ENCODE measurements around the gene RUSC1. TPM values are rescaled to one million over a fixed set of nuclear protein-coding genes. Genes with fewer than 3 reads are reported as not detected.

The RUSC1 gene
- total RNA-seq, 1 experiment from 2014 or later = 68.8 TPM

DNA sequence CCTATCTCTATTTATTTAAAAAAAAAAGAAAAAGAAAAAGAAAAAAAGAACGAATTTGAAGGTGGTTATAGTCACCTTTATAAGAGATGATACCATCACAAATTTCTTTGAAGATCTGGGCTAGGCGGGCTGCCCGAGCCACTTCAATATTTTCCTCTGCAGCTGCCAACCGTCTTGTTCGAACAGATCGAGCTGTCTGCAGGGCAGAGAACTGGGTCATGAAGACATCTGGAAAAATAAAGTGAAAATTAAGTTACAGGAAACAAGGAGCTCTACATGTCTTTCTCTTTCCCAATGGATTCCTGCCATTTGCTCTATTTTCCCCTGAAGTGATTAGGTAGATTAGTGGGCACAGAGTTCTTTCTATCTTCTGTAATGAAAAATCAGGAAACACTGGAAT lies 31.9 kb downstream of the RUSC1 start:
- Mint-ChIP-seq H3K27me3 (ENCODE audit: low read depth) (no peaks in the 10 kb centered on the region), H3K9me3 (no peaks in the 10 kb centered on the region), H3K27ac (no peak overlapping the region), H3K36me3 (peaks cover 60% of the 10 kb centered on the region), H3K4me3 (no peak overlapping the region), H3K4me1 (no peaks in the 10 kb centered on the region)
- CTCF ChIA-PET = no interaction called here
- DNase-seq (ENCODE audit: low spot score) = no peak
- POLR2A ChIA-PET = interaction anchor here (0.7 kb wide), 1 partner anchor 146 kb away, joined by 8 read pairs; no protein-coding TSS in a partner anchor
- TF ChIP-seq CREB1 (CRISPR knock-in tag; IDR thresholded peaks at IDR 0.05) = no peak
- TF ChIP-seq GABPB1 (CRISPR knock-in tag; IDR thresholded peaks at IDR 0.05) = no peak
- TF ChIP-seq, protein P1, sequence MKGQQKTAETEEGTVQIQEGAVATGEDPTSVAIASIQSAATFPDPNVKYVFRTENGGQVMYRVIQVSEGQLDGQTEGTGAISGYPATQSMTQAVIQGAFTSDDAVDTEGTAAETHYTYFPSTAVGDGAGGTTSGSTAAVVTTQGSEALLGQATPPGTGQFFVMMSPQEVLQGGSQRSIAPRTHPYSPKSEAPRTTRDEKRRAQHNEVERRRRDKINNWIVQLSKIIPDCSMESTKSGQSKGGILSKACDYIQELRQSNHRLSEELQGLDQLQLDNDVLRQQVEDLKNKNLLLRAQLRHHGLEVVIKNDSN (CRISPR knock-in tag; IDR thresholded peaks at IDR 0.05) = no peak
- TF ChIP-seq, protein P2, sequence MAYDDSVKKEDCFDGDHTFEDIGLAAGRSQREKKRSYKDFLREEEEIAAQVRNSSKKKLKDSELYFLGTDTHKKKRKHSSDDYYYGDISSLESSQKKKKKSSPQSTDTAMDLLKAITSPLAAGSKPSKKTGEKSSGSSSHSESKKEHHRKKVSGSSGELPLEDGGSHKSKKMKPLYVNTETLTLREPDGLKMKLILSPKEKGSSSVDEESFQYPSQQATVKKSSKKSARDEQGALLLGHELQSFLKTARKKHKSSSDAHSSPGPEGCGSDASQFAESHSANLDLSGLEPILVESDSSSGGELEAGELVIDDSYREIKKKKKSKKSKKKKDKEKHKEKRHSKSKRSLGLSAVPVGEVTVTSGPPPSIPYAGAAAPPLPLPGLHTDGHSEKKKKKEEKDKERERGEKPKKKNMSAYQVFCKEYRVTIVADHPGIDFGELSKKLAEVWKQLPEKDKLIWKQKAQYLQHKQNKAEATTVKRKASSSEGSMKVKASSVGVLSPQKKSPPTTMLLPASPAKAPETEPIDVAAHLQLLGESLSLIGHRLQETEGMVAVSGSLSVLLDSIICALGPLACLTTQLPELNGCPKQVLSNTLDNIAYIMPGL (CRISPR knock-in tag; IDR thresholded peaks at IDR 0.05) = no peak
- TF ChIP-seq PRRX2 (CRISPR knock-in tag; IDR thresholded peaks at IDR 0.05) = no peak
- TF ChIP-seq, protein P3, sequence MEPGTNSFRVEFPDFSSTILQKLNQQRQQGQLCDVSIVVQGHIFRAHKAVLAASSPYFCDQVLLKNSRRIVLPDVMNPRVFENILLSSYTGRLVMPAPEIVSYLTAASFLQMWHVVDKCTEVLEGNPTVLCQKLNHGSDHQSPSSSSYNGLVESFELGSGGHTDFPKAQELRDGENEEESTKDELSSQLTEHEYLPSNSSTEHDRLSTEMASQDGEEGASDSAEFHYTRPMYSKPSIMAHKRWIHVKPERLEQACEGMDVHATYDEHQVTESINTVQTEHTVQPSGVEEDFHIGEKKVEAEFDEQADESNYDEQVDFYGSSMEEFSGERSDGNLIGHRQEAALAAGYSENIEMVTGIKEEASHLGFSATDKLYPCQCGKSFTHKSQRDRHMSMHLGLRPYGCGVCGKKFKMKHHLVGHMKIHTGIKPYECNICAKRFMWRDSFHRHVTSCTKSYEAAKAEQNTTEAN (CRISPR knock-in tag; IDR thresholded peaks at IDR 0.05) = no peak
- TF ChIP-seq ETV6 (CRISPR knock-in tag; IDR thresholded peaks at IDR 0.05) = no peak
- TF ChIP-seq, protein P4, sequence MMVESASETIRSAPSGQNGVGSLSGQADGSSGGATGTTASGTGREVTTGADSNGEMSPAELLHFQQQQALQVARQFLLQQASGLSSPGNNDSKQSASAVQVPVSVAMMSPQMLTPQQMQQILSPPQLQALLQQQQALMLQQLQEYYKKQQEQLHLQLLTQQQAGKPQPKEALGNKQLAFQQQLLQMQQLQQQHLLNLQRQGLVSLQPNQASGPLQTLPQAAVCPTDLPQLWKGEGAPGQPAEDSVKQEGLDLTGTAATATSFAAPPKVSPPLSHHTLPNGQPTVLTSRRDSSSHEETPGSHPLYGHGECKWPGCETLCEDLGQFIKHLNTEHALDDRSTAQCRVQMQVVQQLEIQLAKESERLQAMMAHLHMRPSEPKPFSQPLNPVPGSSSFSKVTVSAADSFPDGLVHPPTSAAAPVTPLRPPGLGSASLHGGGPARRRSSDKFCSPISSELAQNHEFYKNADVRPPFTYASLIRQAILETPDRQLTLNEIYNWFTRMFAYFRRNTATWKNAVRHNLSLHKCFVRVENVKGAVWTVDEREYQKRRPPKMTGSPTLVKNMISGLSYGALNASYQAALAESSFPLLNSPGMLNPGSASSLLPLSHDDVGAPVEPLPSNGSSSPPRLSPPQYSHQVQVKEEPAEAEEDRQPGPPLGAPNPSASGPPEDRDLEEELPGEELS (CRISPR knock-in tag; IDR thresholded peaks at IDR 0.05) = no peak
- no peak for TF ChIP-seq NFATC4 (CRISPR knock-in tag; IDR thresholded peaks at IDR 0.05)
- no peak for TF ChIP-seq ZNF396 (CRISPR knock-in tag; IDR thresholded peaks at IDR 0.05; ENCODE audit: borderline replicate concordance)
- TF ChIP-seq, protein P5, sequence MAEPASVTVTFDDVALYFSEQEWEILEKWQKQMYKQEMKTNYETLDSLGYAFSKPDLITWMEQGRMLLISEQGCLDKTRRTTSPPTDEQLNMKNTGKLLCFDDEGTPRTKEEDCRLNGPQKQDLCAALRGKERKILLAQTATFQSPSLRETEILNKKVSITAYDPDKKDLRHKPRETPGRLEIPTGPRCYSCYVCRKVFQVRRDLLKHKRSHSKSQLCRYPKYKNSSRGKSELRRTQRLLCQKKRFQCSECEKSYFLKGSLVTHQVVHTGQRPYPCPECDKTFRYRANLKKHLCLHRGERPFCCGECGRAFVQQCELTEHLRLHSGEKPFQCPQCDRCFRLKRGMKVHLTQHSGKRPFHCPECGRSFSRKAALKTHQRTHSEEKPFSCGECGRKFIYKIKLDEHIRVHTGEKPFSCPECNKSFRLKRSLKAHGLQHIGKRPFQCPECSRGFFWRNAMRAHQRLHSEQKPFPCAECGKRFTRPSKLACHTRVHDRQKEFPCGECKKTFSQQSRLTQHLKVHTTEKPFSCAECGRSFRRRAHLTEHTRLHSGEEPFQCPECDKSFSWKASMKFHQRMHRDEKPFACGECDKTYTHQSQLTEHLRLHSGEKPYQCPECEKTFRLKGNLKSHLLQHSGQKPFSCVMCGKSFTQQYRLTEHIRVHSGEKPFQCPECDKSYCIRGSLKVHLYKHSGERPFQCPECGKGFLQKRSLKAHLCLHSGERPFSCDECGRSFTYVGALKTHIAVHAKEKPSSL (CRISPR knock-in tag; conservative IDR thresholded peaks at IDR 0.05) = no peak
- TF ChIP-seq SP1 (CRISPR knock-in tag; conservative IDR thresholded peaks at IDR 0.05) = no peak
- TF ChIP-seq ZNF219 (CRISPR knock-in tag; IDR thresholded peaks at IDR 0.05; ENCODE audit: borderline replicate concordance) = no peak
- TF ChIP-seq, protein P6, sequence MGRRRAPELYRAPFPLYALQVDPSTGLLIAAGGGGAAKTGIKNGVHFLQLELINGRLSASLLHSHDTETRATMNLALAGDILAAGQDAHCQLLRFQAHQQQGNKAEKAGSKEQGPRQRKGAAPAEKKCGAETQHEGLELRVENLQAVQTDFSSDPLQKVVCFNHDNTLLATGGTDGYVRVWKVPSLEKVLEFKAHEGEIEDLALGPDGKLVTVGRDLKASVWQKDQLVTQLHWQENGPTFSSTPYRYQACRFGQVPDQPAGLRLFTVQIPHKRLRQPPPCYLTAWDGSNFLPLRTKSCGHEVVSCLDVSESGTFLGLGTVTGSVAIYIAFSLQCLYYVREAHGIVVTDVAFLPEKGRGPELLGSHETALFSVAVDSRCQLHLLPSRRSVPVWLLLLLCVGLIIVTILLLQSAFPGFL (CRISPR knock-in tag; IDR thresholded peaks at IDR 0.05; ENCODE audit: borderline replicate concordance) = no peak
- no peak for TF ChIP-seq EMX1 (CRISPR knock-in tag; IDR thresholded peaks at IDR 0.05)
- TF ChIP-seq KAT7 (CRISPR knock-in tag; IDR thresholded peaks at IDR 0.05; ENCODE audit: borderline replicate concordance) = no peak
- TF ChIP-seq, protein P7, sequence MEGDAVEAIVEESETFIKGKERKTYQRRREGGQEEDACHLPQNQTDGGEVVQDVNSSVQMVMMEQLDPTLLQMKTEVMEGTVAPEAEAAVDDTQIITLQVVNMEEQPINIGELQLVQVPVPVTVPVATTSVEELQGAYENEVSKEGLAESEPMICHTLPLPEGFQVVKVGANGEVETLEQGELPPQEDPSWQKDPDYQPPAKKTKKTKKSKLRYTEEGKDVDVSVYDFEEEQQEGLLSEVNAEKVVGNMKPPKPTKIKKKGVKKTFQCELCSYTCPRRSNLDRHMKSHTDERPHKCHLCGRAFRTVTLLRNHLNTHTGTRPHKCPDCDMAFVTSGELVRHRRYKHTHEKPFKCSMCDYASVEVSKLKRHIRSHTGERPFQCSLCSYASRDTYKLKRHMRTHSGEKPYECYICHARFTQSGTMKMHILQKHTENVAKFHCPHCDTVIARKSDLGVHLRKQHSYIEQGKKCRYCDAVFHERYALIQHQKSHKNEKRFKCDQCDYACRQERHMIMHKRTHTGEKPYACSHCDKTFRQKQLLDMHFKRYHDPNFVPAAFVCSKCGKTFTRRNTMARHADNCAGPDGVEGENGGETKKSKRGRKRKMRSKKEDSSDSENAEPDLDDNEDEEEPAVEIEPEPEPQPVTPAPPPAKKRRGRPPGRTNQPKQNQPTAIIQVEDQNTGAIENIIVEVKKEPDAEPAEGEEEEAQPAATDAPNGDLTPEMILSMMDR (IDR thresholded peaks at IDR 0.05) = no peak
- TF ChIP-seq ZNF263 (CRISPR knock-in tag; IDR thresholded peaks at IDR 0.05; ENCODE audit: low read depth) = no peak
- no peak for ATAC-seq

Data from WTC11 (cell line).